ENCODE measurements around the gene INO80E. TPM values are rescaled to one million over a fixed set of nuclear protein-coding genes. Genes with fewer than 3 reads are reported as not detected.

The INO80E gene
- total RNA-seq, 1 donor from 2014 or later = 29.0 TPM

- no peak for TF ChIP-seq CTCF (IDR thresholded peaks at IDR 0.05; ENCODE audit: borderline replicate concordance)
- Histone ChIP-seq H3K9me3 (replicated peaks) (no peaks in the 10 kb centered on the region), H3K4me3 (no peak overlapping the region), H3K4me1 (peaks cover 25% of the 10 kb centered on the region), H3K36me3 (peaks cover 2% of the 10 kb centered on the region), H3K27me3 (ENCODE audit: low read depth) (peaks cover 40% of the 10 kb centered on the region), H3K27ac (replicated peaks) (no peak overlapping the region)
- intact Hi-C loops (cut with micrococcal nuclease) = no loop called here
- DNase-seq = no peak
These were observed 10.8 kb downstream of the INO80E start for GRCh38 chr16:30006659-30007377.

GRCh38 chr16:30007378-30007895 lies 11.4 kb downstream of the INO80E start:
- H3K4me1 ChIP-seq = peaks cover 29% of the 10 kb centered on the region
- H3K36me3 ChIP-seq = no peaks in the 10 kb centered on the region
- H3K9me3 ChIP-seq (replicated peaks) = no peaks in the 10 kb centered on the region
- H3K27me3 ChIP-seq (ENCODE audit: low read depth) = peaks cover 46% of the 10 kb centered on the region
- H3K27ac ChIP-seq (replicated peaks) = no peak overlapping the region
- no peak for TF ChIP-seq CTCF (IDR thresholded peaks at IDR 0.05; ENCODE audit: borderline replicate concordance)
- no peak for DNase-seq
- intact Hi-C loops (cut with micrococcal nuclease) = no loop called here
- H3K4me3 ChIP-seq = no peak overlapping the region

GRCh38 chr16:30009085-30009862 lies 13.2 kb downstream of the INO80E start:
- intact Hi-C loops (cut with micrococcal nuclease) = no loop called here
- no peaks in the 10 kb centered on the region for H3K36me3 ChIP-seq
- H3K9me3 ChIP-seq (replicated peaks) = no peaks in the 10 kb centered on the region
- H3K27ac ChIP-seq (replicated peaks) = no peak overlapping the region
- no peak for DNase-seq
- H3K4me3 ChIP-seq = no peak overlapping the region
- no peak for TF ChIP-seq CTCF (IDR thresholded peaks at IDR 0.05; ENCODE audit: borderline replicate concordance)
- H3K4me1 ChIP-seq = peaks cover 29% of the 10 kb centered on the region
- peaks cover 54% of the 10 kb centered on the region for H3K27me3 ChIP-seq (ENCODE audit: low read depth)

- Histone ChIP-seq H3K27ac (replicated peaks) (no peak overlapping the region), H3K9me3 (replicated peaks) (no peaks in the 10 kb centered on the region), H3K4me1 (peaks cover 29% of the 10 kb centered on the region), H3K4me3 (peak overlapping the region; percentile 60), H3K27me3 (ENCODE audit: low read depth) (peaks cover 54% of the 10 kb centered on the region), H3K36me3 (no peaks in the 10 kb centered on the region)
- DNase-seq = no peak
- no peak for TF ChIP-seq CTCF (IDR thresholded peaks at IDR 0.05; ENCODE audit: borderline replicate concordance)
- intact Hi-C loops (cut with micrococcal nuclease) = no loop called here
These were observed 14.2 kb downstream of the INO80E start for GRCh38 chr16:30009990-30010843.
